ENCODE results near the gene KCNK7. TPM values are rescaled to one million over a fixed set of nuclear protein-coding genes. Genes with fewer than 3 reads are reported as not detected.

Gene KCNK7
- total RNA-seq, 1 experiment from 2014 or later: 0.58 TPM

- no peaks in the 10 kb centered on the region for H3F3A ChIP-seq (ENCODE audit: low read length, unreplicated experiment)
- peak overlapping the region; percentile 88 for H3K4me2 ChIP-seq (ENCODE audit: low read length)
- no TSS peak for BruUV-seq (replicated peaks)
- H3K9me3 ChIP-seq (ENCODE audit: low read length): no peaks in the 10 kb centered on the region
- no peaks in the 10 kb centered on the region for H3K79me2 ChIP-seq (ENCODE audit: low read length)
- intact Hi-C loops (cut with micrococcal nuclease): loop anchor here (10.0 kb wide), 1 partner anchor 68 kb away; the partner anchor contains the start of genes MAP3K11 and PCNX3
- ChIA-PET POLR2A (ENCODE audit: unreplicated experiment) (interaction anchor here (0.5 to 0.8 kb wide), 2 partner anchors 21 to 272 kb away, joined by 3 to 7 read pairs; partner anchors contain the start of gene SCYL1), CTCF (interaction anchor here (0.6 to 1.0 kb wide), 6 partner anchors 19 to 146 kb away, joined by 4 to 16 read pairs (median 9); partner anchors contain the start of genes EHBP1L1 and ZNRD2)
- peaks cover 28% of the 10 kb centered on the region for H3K4me1 ChIP-seq (ENCODE audit: insufficient read depth, low read length)
- TF ChIP-seq CTCF (conservative IDR thresholded peaks at IDR 0.05; ENCODE audit: low read depth, low read length) (no peak), EZH2 (IDR thresholded peaks at IDR 0.05; ENCODE audit: low read length, unreplicated experiment) (no peak), EZH2phosphoT487 (IDR thresholded peaks at IDR 0.05; ENCODE audit: borderline replicate concordance, low read length) (no peak)
- no peaks in the 10 kb centered on the region for H3K27me3 ChIP-seq (ENCODE audit: low read length)
- H3K9me2 ChIP-seq (replicated peaks; ENCODE audit: low read length): no peaks in the 10 kb centered on the region
- peak; percentile 74 for ATAC-seq
- H3K36me3 ChIP-seq (ENCODE audit: low read depth, low read length): peaks cover 7% of the 10 kb centered on the region; the same call in 1 of the 2 replicates
- peak overlapping the region; percentile 69 for H3K4me3 ChIP-seq (ENCODE audit: low read length)
- DNase-seq: peak; percentile 94
- no peaks in the 10 kb centered on the region for H4K20me1 ChIP-seq (ENCODE audit: low read length)
- peak overlapping the region; percentile 61 for H2AFZ ChIP-seq (ENCODE audit: low read length)
- H3K9ac ChIP-seq (ENCODE audit: low read length): no peak overlapping the region
- H3K27ac ChIP-seq (ENCODE audit: low read length): peak overlapping the region; percentile 44
Measured at GRCh38 chr11:65546217-65546958, 49.2 kb downstream of the KCNK7 start.

GRCh38 chr11:65545853-65546216 lies 49.8 kb downstream of the KCNK7 start:
- peak; percentile 2; the same call in 1 of the 2 replicates for ATAC-seq
- TSS peak; percentile 27 for BruUV-seq (replicated peaks)
- H3K4me1 ChIP-seq (ENCODE audit: insufficient read depth, low read length): peaks cover 27% of the 10 kb centered on the region
- peak overlapping the region; percentile 88 for H3K4me2 ChIP-seq (ENCODE audit: low read length)
- peak overlapping the region; percentile 44 for H3K27ac ChIP-seq (ENCODE audit: low read length)
- H2AFZ ChIP-seq (ENCODE audit: low read length): peak overlapping the region; percentile 61
- H3K27me3 ChIP-seq (ENCODE audit: low read length): no peaks in the 10 kb centered on the region
- no peak for DNase-seq
- H3K79me2 ChIP-seq (ENCODE audit: low read length): no peaks in the 10 kb centered on the region
- POLR2A ChIA-PET (ENCODE audit: unreplicated experiment): interaction anchor here (0.8 kb wide), 1 partner anchor 21 kb away, joined by 7 read pairs; the partner anchor contains the start of gene SCYL1
- no peaks in the 10 kb centered on the region for H3K9me2 ChIP-seq (replicated peaks; ENCODE audit: low read length)
- CTCF ChIA-PET: no interaction called here
- H3K4me3 ChIP-seq (ENCODE audit: low read length): peak overlapping the region; percentile 69
- no peaks in the 10 kb centered on the region for H3K9me3 ChIP-seq (ENCODE audit: low read length)
- H3K9ac ChIP-seq (ENCODE audit: low read length): no peak overlapping the region
- no peaks in the 10 kb centered on the region for H4K20me1 ChIP-seq (ENCODE audit: low read length)
- intact Hi-C loops (cut with micrococcal nuclease): loop anchor here (10.0 kb wide), 1 partner anchor 69 kb away; the partner anchor contains the start of genes MAP3K11 and PCNX3
- no peaks in the 10 kb centered on the region for H3F3A ChIP-seq (ENCODE audit: low read length, unreplicated experiment)
- H3K36me3 ChIP-seq (ENCODE audit: low read depth, low read length): peaks cover 7% of the 10 kb centered on the region; the same call in 1 of the 2 replicates
- TF ChIP-seq CTCF (conservative IDR thresholded peaks at IDR 0.05; ENCODE audit: low read depth, low read length): no peak
- no peak for TF ChIP-seq EZH2 (IDR thresholded peaks at IDR 0.05; ENCODE audit: low read length, unreplicated experiment)

Small RNAs within 50 kb of the gene (microRNA-seq; reads per million reads assigned to microRNA genes)
- 1.0 reads per million for gene MIR4690 (ENCODE audit: unreplicated experiment)

Other genes with a start within 250 kb of the KCNK7 start
- gene TIGD3, start 241.0 kb downstream of the KCNK7 start, total RNA-seq (2014; rRNA removed): 1.3 and 1.6 TPM in 2 replicates
- 12.7 and 13.1 TPM in 2 replicates for gene SLC25A45, start 213.2 kb downstream of the KCNK7 start, total RNA-seq (2014; rRNA removed)
- gene FRMD8, start 209.2 kb downstream of the KCNK7 start, total RNA-seq (2014; rRNA removed): 68.3 and 93.2 TPM in 2 replicates
- 47.9 and 96.6 TPM in 2 replicates for gene NEAT1, start 173.0 kb downstream of the KCNK7 start, total RNA-seq (2014; rRNA removed)
- 1,345 and 2,062 TPM in 2 replicates for gene MALAT1, start 96.8 kb downstream of the KCNK7 start, total RNA-seq (2014; rRNA removed)
- 201 and 262 TPM in 2 replicates for gene SCYL1, start 70.7 kb downstream of the KCNK7 start, total RNA-seq (2014; rRNA removed)
- gene LTBP3, start 37.4 kb downstream of the KCNK7 start, total RNA-seq (2014; rRNA removed): 197 and 233 TPM in 2 replicates
- gene ZNRD2, start 25.3 kb downstream of the KCNK7 start, total RNA-seq (2014; rRNA removed): 126 and 206 TPM in 2 replicates
- gene FAM89B, start 23.3 kb downstream of the KCNK7 start, total RNA-seq (2014; rRNA removed): 76.3 and 87.7 TPM in 2 replicates
- 126 and 200 TPM in 2 replicates for gene EHBP1L1, start 19.7 kb downstream of the KCNK7 start, total RNA-seq (2014; rRNA removed)
- 80.1 and 106 TPM in 2 replicates for gene MAP3K11, start 18.4 kb upstream of the KCNK7 start, total RNA-seq (2014; rRNA removed)
- gene PCNX3, start 20.0 kb upstream of the KCNK7 start, total RNA-seq (2014; rRNA removed): 53.6 and 69.9 TPM in 2 replicates
- 113 and 161 TPM in 2 replicates for gene SIPA1, start 42.3 kb upstream of the KCNK7 start, total RNA-seq (2014; rRNA removed)
- 70.3 and 84.2 TPM in 2 replicates for gene RELA, start 67.1 kb upstream of the KCNK7 start, total RNA-seq (2014; rRNA removed)
- 74.9 and 83.9 TPM in 2 replicates for gene KAT5, start 116.5 kb upstream of the KCNK7 start, total RNA-seq (2014; rRNA removed)
- 96.2 and 172 TPM in 2 replicates for gene RNASEH2C, start 125.0 kb upstream of the KCNK7 start, total RNA-seq (2014; rRNA removed)
- 24.2 and 31.4 TPM in 2 replicates for gene AP5B1, start 185.2 kb upstream of the KCNK7 start, total RNA-seq (2014; rRNA removed)
- gene OVOL1, start 191.3 kb upstream of the KCNK7 start, total RNA-seq (2014; rRNA removed): 17.1 and 18.1 TPM in 2 replicates
- gene SNX32, start 238.2 kb upstream of the KCNK7 start, total RNA-seq (2014; rRNA removed): not detected in 2 replicates